ENCODE data around the gene PPOX.

Gene PPOX

GRCh38 chr1:161195171-161195570 lies 28.9 kb downstream of the PPOX start:
- no peak overlapping the region for H3K4me3 Mint-ChIP-seq
- no peaks in the 10 kb centered on the region for H3K27me3 Mint-ChIP-seq (ENCODE audit: low read depth)
- peak overlapping the region; percentile 67 for H3K27ac Mint-ChIP-seq
- no peaks in the 10 kb centered on the region for H3K36me3 Mint-ChIP-seq (ENCODE audit: low read depth)
- H3K4me1 Mint-ChIP-seq (ENCODE audit: low read depth) = peaks cover 34% of the 10 kb centered on the region
- no peaks in the 10 kb centered on the region for H3K9me3 Mint-ChIP-seq

DNA sequence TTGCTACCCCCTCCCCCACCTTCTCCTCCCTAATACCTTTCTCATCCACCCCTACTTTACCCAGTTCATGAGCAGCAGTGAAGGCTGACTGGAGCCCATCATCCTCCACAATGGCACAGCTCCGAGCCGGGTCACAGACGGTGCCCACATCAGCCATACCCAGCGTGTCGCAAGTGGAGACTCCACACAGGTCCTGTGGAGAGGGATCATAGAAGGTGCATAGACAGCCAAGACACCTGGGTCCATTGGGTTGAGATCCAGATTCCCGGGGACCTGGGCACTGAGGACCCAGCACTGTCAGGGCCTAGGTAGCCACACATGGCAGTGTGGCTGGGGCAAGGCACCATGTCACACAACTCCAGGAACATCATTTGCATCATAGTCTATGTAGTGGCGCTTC lies 29.9 kb downstream of the PPOX start:
- H3K36me3 Mint-ChIP-seq (ENCODE audit: low read depth) = no peaks in the 10 kb centered on the region
- no peaks in the 10 kb centered on the region for H3K9me3 Mint-ChIP-seq
- H3K27ac Mint-ChIP-seq = no peak overlapping the region
- H3K4me3 Mint-ChIP-seq = peak overlapping the region; percentile 40
- no peaks in the 10 kb centered on the region for H3K27me3 Mint-ChIP-seq (ENCODE audit: low read depth)
- peaks cover 43% of the 10 kb centered on the region for H3K4me1 Mint-ChIP-seq (ENCODE audit: low read depth)

DNA sequence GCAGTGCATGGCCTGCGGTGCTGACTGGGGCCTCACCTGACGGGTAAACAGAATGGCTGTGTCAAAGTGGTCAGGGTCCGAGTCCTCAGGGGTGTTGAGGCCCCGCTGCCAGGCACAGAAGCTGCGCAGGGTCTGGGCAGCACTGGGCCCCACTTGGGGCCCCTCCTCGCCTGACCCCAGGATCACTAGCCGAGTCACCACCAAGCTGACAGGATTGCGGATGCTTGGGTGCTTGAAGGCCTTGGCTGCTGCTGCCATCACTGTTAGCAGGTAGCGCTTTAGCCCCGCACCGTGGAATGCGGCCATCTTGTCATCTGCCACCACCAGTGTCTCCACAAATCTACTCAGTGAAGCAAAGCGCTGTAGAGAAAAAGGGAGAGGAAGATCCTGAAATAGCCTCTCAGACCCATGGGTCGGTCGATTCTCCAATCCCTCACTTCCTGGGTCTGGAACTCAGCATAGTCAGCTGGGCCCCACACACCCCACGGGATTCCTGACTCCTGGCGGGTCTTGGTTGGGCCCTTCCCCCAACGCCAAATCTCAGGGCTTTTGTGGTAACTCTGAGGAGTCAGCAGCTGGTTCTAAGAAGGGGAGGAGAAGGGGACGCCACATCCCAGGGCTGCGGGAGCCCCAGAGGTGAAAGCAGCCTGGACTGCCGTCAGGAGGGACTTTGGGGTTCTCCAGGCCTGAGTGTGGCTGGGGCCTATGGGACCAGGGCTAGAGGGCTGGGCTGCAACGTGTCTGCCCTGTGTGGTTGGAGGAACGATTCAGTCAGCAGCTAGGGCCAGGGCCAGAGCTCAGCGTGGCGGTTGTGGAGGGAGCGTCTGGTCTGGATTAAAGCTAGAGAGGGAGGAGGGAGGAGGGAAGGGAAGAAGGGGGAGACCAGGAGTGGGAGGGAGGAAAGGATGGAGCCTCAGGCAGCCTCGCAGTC lies 30.6 kb downstream of the PPOX start:
- no peaks in the 10 kb centered on the region for H3K27me3 Mint-ChIP-seq (ENCODE audit: low read depth)
- H3K9me3 Mint-ChIP-seq = no peaks in the 10 kb centered on the region
- no peak overlapping the region for H3K4me3 Mint-ChIP-seq
- peaks cover 49% of the 10 kb centered on the region for H3K4me1 Mint-ChIP-seq (ENCODE audit: low read depth)
- peak overlapping the region; percentile 65 for H3K27ac Mint-ChIP-seq
- H3K36me3 Mint-ChIP-seq (ENCODE audit: low read depth) = no peaks in the 10 kb centered on the region

GRCh38 chr1:161197560-161198193 lies 31.5 kb downstream of the PPOX start:
- Mint-ChIP-seq H3K9me3 (no peaks in the 10 kb centered on the region), H3K27ac (peak overlapping the region; percentile 55), H3K36me3 (ENCODE audit: low read depth) (peaks cover 6% of the 10 kb centered on the region), H3K27me3 (ENCODE audit: low read depth) (no peaks in the 10 kb centered on the region), H3K4me1 (ENCODE audit: low read depth) (peaks cover 42% of the 10 kb centered on the region), H3K4me3 (no peak overlapping the region)

GRCh38 chr1:161198194-161198896 lies 32.1 kb downstream of the PPOX start:
- H3K27me3 Mint-ChIP-seq (ENCODE audit: low read depth) = no peaks in the 10 kb centered on the region

DNA sequence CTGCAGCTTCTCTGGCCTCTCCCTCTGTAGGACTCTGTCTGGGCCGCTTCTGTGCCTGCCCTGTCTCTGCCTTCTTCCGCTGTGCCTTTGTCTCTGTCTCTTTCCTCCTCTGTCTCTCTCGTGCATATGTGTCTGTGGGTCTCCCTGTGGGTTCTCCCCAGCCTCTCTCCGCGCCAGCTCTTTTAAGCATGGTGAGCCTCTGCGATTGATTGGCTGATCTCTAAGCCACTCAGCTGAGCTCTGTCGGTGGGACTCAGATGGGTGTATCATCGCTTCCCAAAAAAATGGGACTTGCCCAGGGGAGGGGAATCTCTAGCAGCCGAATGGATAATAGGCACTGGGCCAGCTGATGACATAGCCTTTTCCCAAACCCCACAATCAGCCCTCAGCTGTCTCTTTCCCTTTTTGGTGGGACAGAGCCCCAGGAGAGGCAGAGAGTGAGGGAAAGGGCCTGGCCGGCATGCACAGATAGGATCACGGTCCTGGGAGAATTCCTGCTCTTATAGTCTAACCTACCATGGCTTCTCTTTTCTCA lies 32.7 kb downstream of the PPOX start, which contains the start of gene ADAMTS4:
Gene ADAMTS4 (minus strand): TSS at position 158 of the 535 bp plus-strand sequence. CDS start 427 bp downstream, outside the sequence.
- peak within 1 kb of the TSS; percentile 96 for H3K27ac Mint-ChIP-seq
- H3K36me3 Mint-ChIP-seq (ENCODE audit: low read depth) = peaks cover 13% of the 10 kb centered on the region
- H3K4me1 Mint-ChIP-seq (ENCODE audit: low read depth) = peaks cover 50% of the 10 kb centered on the region
- no peaks in the 10 kb centered on the region for H3K27me3 Mint-ChIP-seq (ENCODE audit: low read depth)
- no peaks in the 10 kb centered on the region for H3K9me3 Mint-ChIP-seq
- H3K4me3 Mint-ChIP-seq = peak within 1 kb of the TSS; percentile 3

More at GRCh38 chr1:161198194-161198896, 32.1 kb downstream of the PPOX start:
- no peak overlapping the region for H3K4me3 Mint-ChIP-seq
- peak overlapping the region; percentile 55 for H3K27ac Mint-ChIP-seq
- peaks cover 44% of the 10 kb centered on the region for H3K4me1 Mint-ChIP-seq (ENCODE audit: low read depth)
- peaks cover 8% of the 10 kb centered on the region for H3K36me3 Mint-ChIP-seq (ENCODE audit: low read depth)
- H3K9me3 Mint-ChIP-seq = no peaks in the 10 kb centered on the region

GRCh38 chr1:161199506-161200139 lies 33.4 kb downstream of the PPOX start:
- Mint-ChIP-seq H3K27me3 (ENCODE audit: low read depth) (no peaks in the 10 kb centered on the region), H3K36me3 (ENCODE audit: low read depth) (peaks cover 19% of the 10 kb centered on the region), H3K27ac (peak overlapping the region; percentile 96), H3K4me1 (ENCODE audit: low read depth) (peaks cover 56% of the 10 kb centered on the region), H3K9me3 (no peaks in the 10 kb centered on the region), H3K4me3 (peak overlapping the region; percentile 39)

- Mint-ChIP-seq H3K27me3 (ENCODE audit: low read depth) (no peaks in the 10 kb centered on the region), H3K4me1 (ENCODE audit: low read depth) (peaks cover 55% of the 10 kb centered on the region), H3K9me3 (no peaks in the 10 kb centered on the region), H3K36me3 (ENCODE audit: low read depth) (peaks cover 23% of the 10 kb centered on the region), H3K4me3 (peak overlapping the region; percentile 39), H3K27ac (peak overlapping the region; percentile 96)
These were observed 34.3 kb downstream of the PPOX start for GRCh38 chr1:161200421-161200991.

GRCh38 chr1:161200992-161201835 lies 35.0 kb downstream of the PPOX start:
- Mint-ChIP-seq H3K27me3 (ENCODE audit: low read depth) (no peaks in the 10 kb centered on the region), H3K27ac (peak overlapping the region; percentile 96), H3K4me3 (peak overlapping the region; percentile 95), H3K9me3 (no peaks in the 10 kb centered on the region), H3K4me1 (ENCODE audit: low read depth) (peaks cover 58% of the 10 kb centered on the region), H3K36me3 (ENCODE audit: low read depth) (peaks cover 28% of the 10 kb centered on the region)

- no peaks in the 10 kb centered on the region for H3K9me3 Mint-ChIP-seq
- H3K27me3 Mint-ChIP-seq (ENCODE audit: low read depth) = no peaks in the 10 kb centered on the region
- peaks cover 62% of the 10 kb centered on the region for H3K4me1 Mint-ChIP-seq (ENCODE audit: low read depth)
These were observed 35.8 kb downstream of the PPOX start, which contains the start of gene NDUFS2 for GRCh38 chr1:161201836-161202712. Gene NDUFS2 (plus strand): TSS chr1:161202367. CDS start chr1:161202386, 19 bp downstream.

DNA sequence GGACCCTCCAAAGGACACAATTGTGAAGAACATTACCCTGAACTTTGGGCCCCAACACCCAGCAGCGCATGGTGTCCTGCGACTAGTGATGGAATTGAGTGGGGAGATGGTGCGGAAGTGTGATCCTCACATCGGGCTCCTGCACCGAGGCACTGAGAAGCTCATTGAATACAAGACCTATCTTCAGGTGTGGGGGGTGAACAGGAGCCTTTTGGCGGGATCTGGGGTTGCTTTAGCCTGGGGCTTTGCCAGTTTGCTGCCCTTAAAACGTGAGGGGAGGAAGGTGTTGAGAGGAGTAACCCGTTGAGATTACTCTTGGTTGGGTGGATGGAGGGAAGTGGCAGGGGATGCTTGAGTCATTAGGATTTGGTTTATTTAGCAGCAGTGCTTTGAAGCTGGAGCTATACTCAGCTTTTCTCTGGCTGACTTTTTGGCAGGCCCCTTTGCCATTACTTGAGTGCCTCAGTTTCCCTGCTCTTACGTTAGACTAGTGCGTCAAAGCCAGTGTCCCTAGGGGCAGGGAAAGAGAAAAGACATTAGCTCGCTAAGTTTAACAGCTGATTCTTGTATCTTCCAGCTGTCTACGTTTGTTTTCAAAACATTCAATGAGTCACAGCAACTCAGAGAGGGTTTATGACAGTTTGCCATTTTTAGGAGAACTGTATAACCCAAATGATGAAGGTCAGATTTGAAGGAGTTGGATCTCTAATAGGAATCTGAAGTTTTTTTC lies 40.4 kb downstream of the PPOX start:
- H3K27ac Mint-ChIP-seq = peak overlapping the region; percentile 38
- no peak overlapping the region for H3K4me3 Mint-ChIP-seq
- no peaks in the 10 kb centered on the region for H3K27me3 Mint-ChIP-seq (ENCODE audit: low read depth)
- peaks cover 43% of the 10 kb centered on the region for H3K4me1 Mint-ChIP-seq (ENCODE audit: low read depth)
- no peaks in the 10 kb centered on the region for H3K9me3 Mint-ChIP-seq
- H3K36me3 Mint-ChIP-seq (ENCODE audit: low read depth) = peaks cover 54% of the 10 kb centered on the region

More at GRCh38 chr1:161201836-161202712, 35.8 kb downstream of the PPOX start, which contains the start of gene NDUFS2:
- Mint-ChIP-seq H3K4me3 (peak within 1 kb of the TSS; percentile 95), H3K27ac (peak within 1 kb of the TSS; percentile 96), H3K36me3 (ENCODE audit: low read depth) (peaks cover 34% of the 10 kb centered on the region)

Measured in T-helper 1 cell treated with Interleukin-12 subunit alpha and Interleukin-12 subunit beta and Interleukin-4 antibody, amounts not matched to agents 30 μg/mL and 1 μg/mL, for 36 hours (primary cell).